Activated CD8-positive, alpha-beta T cell treated with anti-CD3 and anti-CD28 coated beads for 36 hours (primary cell): ENCODE results near the gene IL6. TPM values are rescaled to one million over a fixed set of nuclear protein-coding genes. Genes with fewer than 3 reads are reported as not detected.

Experiments used
- ATAC-seq: fragments of 200-7000 bp; cut with Tn5 transposase; one replicate; pipeline ENCODE4 v1.10.0; 2021; ENCODE audit warnings: mild to moderate bottlenecking, moderate library complexity
- CTCF ChIA-PET: fragments of 350-600 bp; sonication (Branson Sonifier 250); formaldehyde crosslinking; loops from one replicate; lab custom pipeline; 2021; ENCODE audit warnings: antibody characterized with exemption; lab: Charles Lee
- POLR2A ChIA-PET: fragments of 350-600 bp; sonication (Branson Sonifier 250); formaldehyde crosslinking; loops from one replicate; lab custom pipeline; 2021; ENCODE audit warnings: antibody characterized with exemption; lab: Charles Lee
- DNase-seq: peaks from one replicate; pipeline ENCODE4 v3.0.0-alpha.2; 2020
- H3K27ac Mint-ChIP-seq: one replicate; pipeline ENCODE4 v1.8.0; 2021; ENCODE audit warnings: mild to moderate bottlenecking, mixed read lengths
- H3K27me3 Mint-ChIP-seq: one replicate; pipeline ENCODE4 v1.8.0; 2021; ENCODE audit warnings: mixed read lengths
- H3K36me3 Mint-ChIP-seq: one replicate; pipeline ENCODE4 v1.8.0; 2021; ENCODE audit warnings: low read depth, mixed read lengths
- H3K4me1 Mint-ChIP-seq: one replicate; pipeline ENCODE4 v1.8.0; 2021; ENCODE audit warnings: low read depth, mixed read lengths
- H3K4me3 Mint-ChIP-seq: one replicate; pipeline ENCODE4 v1.8.0; 2021; ENCODE audit warnings: mild to moderate bottlenecking, moderate library complexity, mixed read lengths
- H3K9me3 Mint-ChIP-seq: one replicate; pipeline ENCODE4 v1.8.0; 2021; ENCODE audit warnings: mixed read lengths
- CTCF ChIP-seq: fragments of 200-600 bp; IDR thresholded peaks from one replicate; pipeline ENCODE4 v1.8.0; 2022; ENCODE audit warnings: antibody characterized with exemption, mild to moderate bottlenecking
- intact Hi-C: fragments of 100-400 bp; cut with micrococcal nuclease; formaldehyde crosslinking; loops from one replicate; pipeline ENCODE4 v1.10.0; 2022
- total RNA-seq, 2 experiments: library from RNA; stranded (reverse); gene quantifications; one replicate each; pipeline ENCODE4 v1.2.3, GENCODE V29; 2021

IL6 gene
- total RNA-seq, 2 experiments from 2014 or later, result not detected

GRCh38 chr7:22720791-22721786 lies 5.9 kb upstream of the IL6 start:
- no peak for TF ChIP-seq CTCF
- H3K27me3 Mint-ChIP-seq, result peaks cover 24% of the 10 kb centered on the region
- ATAC-seq, result no peak
- H3K9me3 Mint-ChIP-seq, result no peaks in the 10 kb centered on the region
- CTCF ChIA-PET, result no interaction called here
- DNase-seq, result no peak
- intact Hi-C loops, result no loop called here
- POLR2A ChIA-PET, result no interaction called here
- peaks cover 9% of the 10 kb centered on the region for H3K4me1 Mint-ChIP-seq
- H3K4me3 Mint-ChIP-seq, result no peak overlapping the region
- no peaks in the 10 kb centered on the region for H3K36me3 Mint-ChIP-seq
- no peak overlapping the region for H3K27ac Mint-ChIP-seq

- TF ChIP-seq CTCF, result no peak
- intact Hi-C loops, result no loop called here
- ChIA-PET CTCF (interaction anchor here (1.2 to 13.9 kb wide), 3 partner anchors 10 to 164 kb away, joined by 3 to 392 read pairs (median 15); no protein-coding TSS in a partner anchor), POLR2A (no interaction called here)
- Mint-ChIP-seq H3K27me3 (peaks cover 29% of the 10 kb centered on the region), H3K36me3 (no peaks in the 10 kb centered on the region), H3K4me1 (peaks cover 18% of the 10 kb centered on the region), H3K9me3 (no peaks in the 10 kb centered on the region), H3K4me3 (no peak overlapping the region), H3K27ac (no peak overlapping the region)
- DNase-seq (no peak), ATAC-seq (no peak)
Observed at GRCh38 chr7:22722536-22723180, 4.3 kb upstream of the IL6 start.

- ChIA-PET CTCF (interaction anchor here (0.7 to 13.9 kb wide), 4 partner anchors 11 to 242 kb away, joined by 3 to 392 read pairs (median 9); no protein-coding TSS in a partner anchor), POLR2A (no interaction called here)
- Mint-ChIP-seq H3K27me3 (peaks cover 34% of the 10 kb centered on the region), H3K9me3 (no peaks in the 10 kb centered on the region), H3K27ac (no peak overlapping the region), H3K4me1 (peaks cover 18% of the 10 kb centered on the region), H3K4me3 (no peak overlapping the region), H3K36me3 (no peaks in the 10 kb centered on the region)
- intact Hi-C loops, result no loop called here
- DNase-seq (no peak), ATAC-seq (no peak)
- TF ChIP-seq CTCF, result no peak
Observed at GRCh38 chr7:22723181-22723601, 3.8 kb upstream of the IL6 start.

GRCh38 chr7:22723637-22724036 lies 3.4 kb upstream of the IL6 start:
- CTCF ChIA-PET, result interaction anchor here (0.7 to 13.9 kb wide), 5 partner anchors 11 to 241 kb away, joined by 3 to 392 read pairs (median 3); no protein-coding TSS in a partner anchor

More at GRCh38 chr7:22723637-22724036, 3.4 kb upstream of the IL6 start:
- TF ChIP-seq CTCF, result no peak
- DNase-seq (no peak), ATAC-seq (no peak)
- intact Hi-C loops, result no loop called here
- POLR2A ChIA-PET, result interaction anchor here (0.7 to 0.8 kb wide), 2 partner anchors 11 to 12 kb away, joined by 3 to 4 read pairs; no protein-coding TSS in a partner anchor
- H3K27me3 Mint-ChIP-seq, result peaks cover 38% of the 10 kb centered on the region
- no peaks in the 10 kb centered on the region for H3K36me3 Mint-ChIP-seq
- no peaks in the 10 kb centered on the region for H3K9me3 Mint-ChIP-seq
- H3K27ac Mint-ChIP-seq, result no peak overlapping the region
- H3K4me3 Mint-ChIP-seq, result no peak overlapping the region
- peaks cover 18% of the 10 kb centered on the region for H3K4me1 Mint-ChIP-seq
